HCT116 (cell line): ENCODE data around the gene HSPA2. TPM values are rescaled to one million over a fixed set of nuclear protein-coding genes. Genes with fewer than 3 reads are reported as not detected.

ENCODE experiments used
- ATAC-seq: fragments of 200-7000 bp; cut with Tn5 transposase; 2 replicates; pipeline ENCODE4 v1.9.1; 2020; ENCODE audit warnings: mild to moderate bottlenecking, moderate library complexity
- BruUV-seq: library from RNA; stranded (reverse); fragments of 400-500 nt; replicated peaks from 2 replicates; lab custom pipeline; 2021; lab: Mats Ljungman, UMichigan
- CTCF ChIA-PET: fragments of 300-600 bp; sonication (Branson Sonifier 250); formaldehyde crosslinking; loops from one replicate; lab custom pipeline; 2021; ENCODE audit warnings: antibody characterized with exemption; lab: Charles Lee
- POLR2A ChIA-PET: fragments of 300-600, 350-600 bp; sonication (Branson Sonifier 250); formaldehyde crosslinking; loops from one replicate; lab custom pipeline; 2021; ENCODE audit warnings: antibody characterized with exemption; lab: Charles Lee
- RAD21 ChIA-PET, 2 experiments: fragments of 300-600 bp; sonication (Branson Sonifier 250); formaldehyde crosslinking; loops; one replicate each; lab custom pipeline; 2023; ENCODE audit warnings: low total read pairs in 2 of 2; ENCODE audit not compliant: uncharacterized antibody in 2 of 2, unreplicated experiment in 2 of 2, low non-redundant PET in 1 of 2; lab: Charles Lee
- DNase-seq: peaks from one replicate; pipeline ENCODE4 v3.0.0-alpha.2; 2010; ENCODE audit warnings: low read depth, low spot score
- H2AFZ ChIP-seq: fragments of 200-600 bp; shearing (Covaris generic), sonication (generic); 2 replicates; pipeline ENCODE4 v1.6.1; 2017; ENCODE audit warnings: low read depth, mixed run types, mixed read lengths, antibody characterized with exemption, low read length; ENCODE audit not compliant: poor library complexity, severe bottlenecking
- H3K27ac ChIP-seq: 2 replicates; pipeline ENCODE4 v1.5.1; 2012; ENCODE audit warnings: low read depth, low read length
- H3K27me3 ChIP-seq: fragments of 200-600 bp; sonication (generic); 2 replicates; pipeline ENCODE4 v1.6.1; 2016; ENCODE audit warnings: mixed run types, low read length, mixed read lengths; ENCODE audit not compliant: insufficient read depth
- H3K36me3 ChIP-seq, 2 experiments: fragments of 200-500 bp in 1 of 2; fragments of 200-600 bp in 1 of 2; sonication (Bioruptor generic) in 1 of 2; sonication (generic) in 1 of 2; 2 replicates each; pipeline versions ENCODE4 v1.5.1 to v1.6.1; 2014 to 2016; ENCODE audit warnings: low read length in 2 of 2, inconsistent platforms in 1 of 2, mixed read lengths in 1 of 2, mixed run types in 1 of 2; ENCODE audit not compliant: insufficient read depth in 2 of 2, control insufficient read depth in 1 of 2
- H3K4me1 ChIP-seq, 2 experiments: fragments of 200-600 bp in 1 of 2; sonication (generic) in 1 of 2; 2 replicates each; pipeline versions ENCODE4 v1.5.1 to v1.6.1; 2012 to 2017; ENCODE audit warnings: low read length in 2 of 2, inconsistent platforms in 1 of 2, mild to moderate bottlenecking in 1 of 2, mixed read lengths in 1 of 2, mixed run types in 1 of 2, moderate library complexity in 1 of 2; ENCODE audit not compliant: insufficient read depth in 2 of 2, control insufficient read depth in 1 of 2
- H3K4me2 ChIP-seq: fragments of 200-600 bp; sonication (generic); 2 replicates; pipeline ENCODE4 v1.6.1; 2017; ENCODE audit warnings: mixed run types, low read length, mixed read lengths
- H3K4me3 ChIP-seq, 2 experiments: fragments of 200-600 bp in 1 of 2; sonication (generic) in 1 of 2; replicated peaks in 1 of 2; 2 replicates each; pipeline ENCODE4 v1.5.1; 2011 to 2016; ENCODE audit warnings: low read length in 2 of 2, control low read depth in 1 of 2, low read depth in 1 of 2, mild to moderate bottlenecking in 1 of 2, mixed read lengths in 1 of 2, mixed run types in 1 of 2
- H3K79me2 ChIP-seq: fragments of 200-600 bp; sonication (generic); 2 replicates; pipeline ENCODE4 v1.6.1; 2017; ENCODE audit warnings: mild to moderate bottlenecking, mixed run types, low read length, moderate library complexity, mixed read lengths; ENCODE audit not compliant: insufficient read depth
- H3K9ac ChIP-seq: fragments of 200-600 bp; sonication (generic); 2 replicates; pipeline ENCODE4 v1.6.1; 2016; ENCODE audit warnings: low read length, mixed read lengths
- H3K9me2 ChIP-seq: fragments of 200-600 bp; sonication (generic), shearing (Covaris generic); 2 replicates; pipeline ENCODE4 v1.6.1; 2017; ENCODE audit warnings: mixed run types, mild to moderate bottlenecking, moderate library complexity; ENCODE audit not compliant: insufficient read depth
- H3K9me3 ChIP-seq, 2 experiments: fragments of 200-500 bp in 1 of 2; fragments of 200-600 bp in 1 of 2; sonication (Bioruptor generic) in 1 of 2; sonication (generic) in 1 of 2; 2 replicates each; pipeline ENCODE4 v1.6.1; 2014 to 2017; ENCODE audit warnings: low read length in 2 of 2, mixed read lengths in 2 of 2, inconsistent platforms in 1 of 2, low read depth in 1 of 2, mild to moderate bottlenecking in 1 of 2, mixed run types in 1 of 2, moderate library complexity in 1 of 2; ENCODE audit not compliant: control insufficient read depth in 1 of 2, insufficient read depth in 1 of 2
- H4K20me1 ChIP-seq: fragments of 200-600 bp; sonication (generic), shearing (Covaris generic); 2 replicates; pipeline ENCODE4 v1.6.1; 2017; ENCODE audit warnings: mixed run types, mild to moderate bottlenecking, moderate library complexity; ENCODE audit not compliant: insufficient read depth
- CBX3 ChIP-seq: IDR thresholded peaks from 2 replicates; pipeline ENCODE4 v1.6.1; 2012; ENCODE audit warnings: low read depth
- CEBPB ChIP-seq: IDR thresholded peaks from 2 replicates; pipeline ENCODE4 v1.6.1; 2012; ENCODE audit warnings: low read depth
- EGR1 ChIP-seq: IDR thresholded peaks from 2 replicates; pipeline ENCODE4 v1.6.1; 2012; ENCODE audit warnings: low read depth
- ELF1 ChIP-seq: IDR thresholded peaks from 2 replicates; pipeline ENCODE4 v1.6.1; 2012; ENCODE audit warnings: low read depth, borderline replicate concordance
- EZH2 ChIP-seq: fragments of 200-600 bp; sonication (generic); IDR thresholded peaks from 2 replicates; pipeline ENCODE4 v1.6.1; 2017; ENCODE audit warnings: antibody characterized with exemption, mixed run types
- EZH2phosphoT487 ChIP-seq: fragments of 200-600 bp; IDR thresholded peaks from 2 replicates; pipeline ENCODE4 v1.6.1; 2018; ENCODE audit warnings: antibody characterized with exemption, borderline replicate concordance
- JUND ChIP-seq: IDR thresholded peaks from 2 replicates; pipeline ENCODE4 v1.6.1; 2012
- POLR2A ChIP-seq: IDR thresholded peaks from 2 replicates; pipeline ENCODE4 v1.7.0; 2011; ENCODE audit warnings: borderline replicate concordance; ENCODE audit not compliant: insufficient read depth, insufficient read length; ENCODE audit errors: extremely low read depth
- POLR2AphosphoS5 ChIP-seq: IDR thresholded peaks from 2 replicates; pipeline ENCODE4 v1.6.1; 2011; ENCODE audit warnings: mild to moderate bottlenecking, low read depth, low read length, moderate library complexity
- RAD21 ChIP-seq: IDR thresholded peaks from 2 replicates; pipeline ENCODE4 v1.6.1; 2012; ENCODE audit warnings: low read depth, mild to moderate bottlenecking
- SIN3A ChIP-seq: IDR thresholded peaks from 2 replicates; pipeline ENCODE4 v1.6.1; 2012; ENCODE audit warnings: low read depth
- SP1 ChIP-seq: IDR thresholded peaks from 2 replicates; pipeline ENCODE4 v1.6.1; 2012; ENCODE audit warnings: low read depth
- TCF7L2 ChIP-seq: IDR thresholded peaks from 2 replicates; pipeline ENCODE4 v1.7.0; 2011; ENCODE audit warnings: borderline replicate concordance, inconsistent platforms; ENCODE audit not compliant: insufficient read depth, insufficient read length; ENCODE audit errors: extremely low read depth
- ZFX ChIP-seq: fragments of 450-650 bp; IDR thresholded peaks from 2 replicates; pipeline ENCODE4 v1.6.1; 2017
- ZNF274 ChIP-seq: fragments of 200-500 bp; sonication (Bioruptor generic); IDR thresholded peaks from 2 replicates; pipeline ENCODE4 v1.6.1; 2014; ENCODE audit warnings: mild to moderate bottlenecking, low read depth, low read length, inconsistent platforms
- intact Hi-C: fragments of 100-400 bp; cut with micrococcal nuclease; formaldehyde crosslinking; loops from 2 replicates; pipeline ENCODE4 v1.10.0; 2022
- total RNA-seq: library from RNA; stranded (reverse); gene quantifications from one replicate; pipeline ENCODE4 v1.2.1, GENCODE V29; 2021; ENCODE audit not compliant: unreplicated experiment
- TF ChIP-seq, protein P1 (sequence below): IDR thresholded peaks from 2 replicates; pipeline ENCODE4 v1.6.1; 2011; ENCODE audit warnings: mild to moderate bottlenecking, low read length, moderate library complexity; ENCODE audit not compliant: insufficient replicate concordance; ENCODE audit errors: extremely low read depth
- TF ChIP-seq, protein P2 (sequence below): IDR thresholded peaks from 2 replicates; pipeline ENCODE4 v1.6.1; 2012; ENCODE audit warnings: low read depth
- TF ChIP-seq, protein P3 (sequence below): IDR thresholded peaks from 2 replicates; pipeline ENCODE4 v1.6.1; 2012
- TF ChIP-seq, protein P4 (sequence below): IDR thresholded peaks from 2 replicates; pipeline ENCODE4 v1.6.1; 2012

The HSPA2 gene
- total RNA-seq, 1 experiment from 2014 or later = 2.5 TPM

DNA sequence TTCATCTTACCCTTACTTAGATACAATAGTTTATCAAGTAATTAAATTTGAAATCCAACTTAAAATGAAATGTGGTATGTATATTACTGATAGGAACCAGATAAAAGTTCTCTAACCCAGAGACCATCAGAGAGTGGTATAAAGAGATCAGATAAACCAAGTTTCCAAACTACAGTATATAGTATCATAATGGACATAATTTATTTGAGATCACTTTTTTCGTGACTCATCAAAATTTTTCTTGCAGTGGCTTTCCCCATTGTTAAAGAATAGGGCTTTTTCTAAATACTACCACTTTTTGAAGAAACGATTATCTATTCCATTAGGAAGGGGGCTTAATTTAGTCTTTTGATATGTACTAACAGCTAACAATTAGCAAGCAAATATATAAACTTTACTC, 15.2 kb upstream of the HSPA2 start:
- no peaks in the 10 kb centered on the region for H3K4me1 ChIP-seq
- H3K27ac ChIP-seq = no peak overlapping the region
- TF ChIP-seq CEBPB (no peak), TCF7L2 (no peak), EZH2 (no peak), JUND (no peak), CBX3 (no peak), RAD21 (no peak), ELF1 (no peak), ZFX (no peak), EGR1 (no peak), POLR2AphosphoS5 (no peak), EZH2phosphoT487 (no peak), POLR2A (no peak), SP1 (no peak), ZNF274 (no peak), SIN3A (no peak)
- TF ChIP-seq, protein P1, sequence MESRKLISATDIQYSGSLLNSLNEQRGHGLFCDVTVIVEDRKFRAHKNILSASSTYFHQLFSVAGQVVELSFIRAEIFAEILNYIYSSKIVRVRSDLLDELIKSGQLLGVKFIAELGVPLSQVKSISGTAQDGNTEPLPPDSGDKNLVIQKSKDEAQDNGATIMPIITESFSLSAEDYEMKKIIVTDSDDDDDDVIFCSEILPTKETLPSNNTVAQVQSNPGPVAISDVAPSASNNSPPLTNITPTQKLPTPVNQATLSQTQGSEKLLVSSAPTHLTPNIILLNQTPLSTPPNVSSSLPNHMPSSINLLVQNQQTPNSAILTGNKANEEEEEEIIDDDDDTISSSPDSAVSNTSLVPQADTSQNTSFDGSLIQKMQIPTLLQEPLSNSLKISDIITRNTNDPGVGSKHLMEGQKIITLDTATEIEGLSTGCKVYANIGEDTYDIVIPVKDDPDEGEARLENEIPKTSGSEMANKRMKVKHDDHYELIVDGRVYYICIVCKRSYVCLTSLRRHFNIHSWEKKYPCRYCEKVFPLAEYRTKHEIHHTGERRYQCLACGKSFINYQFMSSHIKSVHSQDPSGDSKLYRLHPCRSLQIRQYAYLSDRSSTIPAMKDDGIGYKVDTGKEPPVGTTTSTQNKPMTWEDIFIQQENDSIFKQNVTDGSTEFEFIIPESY = no peak
- TF ChIP-seq, protein P2, sequence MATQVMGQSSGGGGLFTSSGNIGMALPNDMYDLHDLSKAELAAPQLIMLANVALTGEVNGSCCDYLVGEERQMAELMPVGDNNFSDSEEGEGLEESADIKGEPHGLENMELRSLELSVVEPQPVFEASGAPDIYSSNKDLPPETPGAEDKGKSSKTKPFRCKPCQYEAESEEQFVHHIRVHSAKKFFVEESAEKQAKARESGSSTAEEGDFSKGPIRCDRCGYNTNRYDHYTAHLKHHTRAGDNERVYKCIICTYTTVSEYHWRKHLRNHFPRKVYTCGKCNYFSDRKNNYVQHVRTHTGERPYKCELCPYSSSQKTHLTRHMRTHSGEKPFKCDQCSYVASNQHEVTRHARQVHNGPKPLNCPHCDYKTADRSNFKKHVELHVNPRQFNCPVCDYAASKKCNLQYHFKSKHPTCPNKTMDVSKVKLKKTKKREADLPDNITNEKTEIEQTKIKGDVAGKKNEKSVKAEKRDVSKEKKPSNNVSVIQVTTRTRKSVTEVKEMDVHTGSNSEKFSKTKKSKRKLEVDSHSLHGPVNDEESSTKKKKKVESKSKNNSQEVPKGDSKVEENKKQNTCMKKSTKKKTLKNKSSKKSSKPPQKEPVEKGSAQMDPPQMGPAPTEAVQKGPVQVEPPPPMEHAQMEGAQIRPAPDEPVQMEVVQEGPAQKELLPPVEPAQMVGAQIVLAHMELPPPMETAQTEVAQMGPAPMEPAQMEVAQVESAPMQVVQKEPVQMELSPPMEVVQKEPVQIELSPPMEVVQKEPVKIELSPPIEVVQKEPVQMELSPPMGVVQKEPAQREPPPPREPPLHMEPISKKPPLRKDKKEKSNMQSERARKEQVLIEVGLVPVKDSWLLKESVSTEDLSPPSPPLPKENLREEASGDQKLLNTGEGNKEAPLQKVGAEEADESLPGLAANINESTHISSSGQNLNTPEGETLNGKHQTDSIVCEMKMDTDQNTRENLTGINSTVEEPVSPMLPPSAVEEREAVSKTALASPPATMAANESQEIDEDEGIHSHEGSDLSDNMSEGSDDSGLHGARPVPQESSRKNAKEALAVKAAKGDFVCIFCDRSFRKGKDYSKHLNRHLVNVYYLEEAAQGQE = no peak
- TF ChIP-seq, protein P3, sequence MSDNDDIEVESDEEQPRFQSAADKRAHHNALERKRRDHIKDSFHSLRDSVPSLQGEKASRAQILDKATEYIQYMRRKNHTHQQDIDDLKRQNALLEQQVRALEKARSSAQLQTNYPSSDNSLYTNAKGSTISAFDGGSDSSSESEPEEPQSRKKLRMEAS = no peak
- TF ChIP-seq, protein P4, sequence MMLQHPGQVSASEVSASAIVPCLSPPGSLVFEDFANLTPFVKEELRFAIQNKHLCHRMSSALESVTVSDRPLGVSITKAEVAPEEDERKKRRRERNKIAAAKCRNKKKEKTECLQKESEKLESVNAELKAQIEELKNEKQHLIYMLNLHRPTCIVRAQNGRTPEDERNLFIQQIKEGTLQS = no peak
- TF ChIP-seq, all 23 proteins: peak for 0
- peaks cover 11% of the 10 kb centered on the region for H3K79me2 ChIP-seq
- no TSS peak for BruUV-seq
- H2AFZ ChIP-seq = no peak overlapping the region
- ChIA-PET RAD21 (no interaction called here), POLR2A (no interaction called here), CTCF (interaction anchor here (2.0 kb wide), 1 partner anchor 14 kb away, joined by 8 read pairs; no protein-coding TSS in a partner anchor)
- no peaks in the 10 kb centered on the region for H4K20me1 ChIP-seq
- no peaks in the 10 kb centered on the region for H3K9me2 ChIP-seq
- no peak overlapping the region for H3K4me3 ChIP-seq
- no peak overlapping the region for H3K4me2 ChIP-seq
- DNase-seq (no peak), ATAC-seq (no peak)
- no peaks in the 10 kb centered on the region for H3K9me3 ChIP-seq
- intact Hi-C loops = no loop called here
- H3K36me3 ChIP-seq = peaks cover 3 to 11% of the 10 kb centered on the region in 2 experiments; a peak in 3 of 4 replicates
- H3K9ac ChIP-seq = no peak overlapping the region
- H3K27me3 ChIP-seq = no peaks in the 10 kb centered on the region
